Skin epidermis (tissue), 12 donors: ENCODE data around the gene SEC11C.
A peak's percentile ranks its signal among the peaks of the same experiment; 100 is the strongest.

ENCODE experiments used
- H3K27ac ChIP-seq, 21 experiments: fragments of 200-600 bp; sonication (generic) in 11 of 21; one replicate each; pipeline ENCODE4 v1.5.0; 2020; ENCODE audit warnings: mild to moderate bottlenecking in 3 of 21, inconsistent platforms in 2 of 21, moderate library complexity in 2 of 21
- H3K4me3 ChIP-seq, 7 experiments: fragments of 200-600 bp; sonication (generic) in 2 of 7; one replicate each; pipeline ENCODE4 v1.5.0; 2020; ENCODE audit warnings: inconsistent platforms in 2 of 7, mild to moderate bottlenecking in 2 of 7, moderate library complexity in 1 of 7

Gene SEC11C

GRCh38 chr18:59139615-59140301 lies at the start of gene SEC11C:
SEC11C (plus strand) TSS chr18:59139884; CDS start chr18:59139949, 65 bp downstream.
- peak within 1 kb of the TSS; percentile 15 to 98 (median 88) for H3K27ac ChIP-seq
- H3K4me3 ChIP-seq, result peak within 1 kb of the TSS; percentile 54 to 94 (median 88)

DNA sequence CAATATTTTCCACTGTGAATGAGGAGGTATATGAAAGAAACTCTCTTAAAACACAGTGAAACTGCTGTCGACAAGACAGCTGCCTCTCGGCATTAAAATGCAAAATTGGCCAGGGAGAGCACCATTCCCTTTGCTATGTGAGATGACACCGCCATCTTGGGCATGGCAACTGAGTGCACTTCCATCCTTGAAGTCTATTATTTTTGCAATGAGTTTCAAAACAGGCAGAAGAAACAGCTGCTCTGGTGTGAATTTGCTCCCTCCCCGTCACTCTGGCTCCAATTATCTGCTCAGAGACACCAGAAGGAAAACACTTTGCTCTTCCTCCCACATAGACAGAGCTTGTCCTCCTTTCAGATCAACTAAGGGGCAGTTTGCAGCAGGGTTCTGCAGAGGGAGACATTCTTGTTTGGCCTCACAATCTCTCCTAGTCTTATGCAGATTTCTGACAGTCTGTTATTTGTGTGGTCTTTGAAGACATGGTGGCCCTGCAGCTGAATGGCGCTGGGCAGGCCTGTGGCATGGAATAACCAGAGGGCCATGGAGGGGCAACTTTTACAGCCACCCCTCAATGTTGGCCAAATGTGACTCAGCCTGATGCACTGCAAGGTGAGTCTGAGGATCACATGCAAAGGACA lies 48.6 kb upstream of the SEC11C start:
- no peak overlapping the region for H3K4me3 ChIP-seq
- H3K27ac ChIP-seq, result no peak overlapping the region

DNA sequence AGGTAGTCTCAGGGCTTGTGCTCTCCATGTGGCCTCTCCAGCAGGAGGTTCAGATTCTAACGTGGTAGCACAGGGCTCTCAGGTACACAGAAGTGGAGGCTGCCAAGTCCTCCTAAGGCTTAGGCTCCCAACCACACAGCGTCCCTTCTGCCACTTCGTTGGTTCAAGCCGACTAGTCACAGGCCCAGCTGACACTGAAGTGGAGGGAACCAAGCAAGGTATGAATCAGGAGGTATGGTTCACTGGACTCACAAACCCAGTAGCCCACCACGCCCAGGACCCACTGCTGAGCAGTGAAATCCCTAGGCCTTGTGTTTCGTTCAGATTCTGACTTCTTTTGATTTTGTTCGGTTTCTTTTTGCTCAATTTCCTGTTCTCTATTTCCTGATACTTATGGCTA lies 46.0 kb upstream of the SEC11C start:
- Histone ChIP-seq H3K4me3 (no peak overlapping the region), H3K27ac (no peak overlapping the region)

DNA sequence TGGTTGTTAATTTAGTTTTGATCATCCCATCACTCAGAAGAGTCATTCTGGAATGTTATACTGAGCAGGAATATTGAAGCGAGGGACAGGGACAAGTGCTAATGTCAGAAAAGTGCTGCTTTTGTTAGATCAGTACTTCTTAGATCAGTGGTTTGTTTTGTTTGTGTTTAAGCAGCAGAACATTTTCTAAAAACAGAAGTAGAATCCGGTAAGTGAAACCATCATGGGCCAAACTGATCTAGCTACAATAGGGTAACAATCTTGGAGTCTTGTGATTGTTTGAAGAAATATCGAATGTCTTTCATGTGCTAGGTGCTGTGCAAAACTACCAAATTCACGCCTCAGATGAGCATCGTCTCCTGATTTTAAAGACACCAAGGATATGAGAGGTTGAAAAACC lies 45.1 kb upstream of the SEC11C start:
- no peak overlapping the region for H3K4me3 ChIP-seq
- no peak overlapping the region for H3K27ac ChIP-seq

DNA sequence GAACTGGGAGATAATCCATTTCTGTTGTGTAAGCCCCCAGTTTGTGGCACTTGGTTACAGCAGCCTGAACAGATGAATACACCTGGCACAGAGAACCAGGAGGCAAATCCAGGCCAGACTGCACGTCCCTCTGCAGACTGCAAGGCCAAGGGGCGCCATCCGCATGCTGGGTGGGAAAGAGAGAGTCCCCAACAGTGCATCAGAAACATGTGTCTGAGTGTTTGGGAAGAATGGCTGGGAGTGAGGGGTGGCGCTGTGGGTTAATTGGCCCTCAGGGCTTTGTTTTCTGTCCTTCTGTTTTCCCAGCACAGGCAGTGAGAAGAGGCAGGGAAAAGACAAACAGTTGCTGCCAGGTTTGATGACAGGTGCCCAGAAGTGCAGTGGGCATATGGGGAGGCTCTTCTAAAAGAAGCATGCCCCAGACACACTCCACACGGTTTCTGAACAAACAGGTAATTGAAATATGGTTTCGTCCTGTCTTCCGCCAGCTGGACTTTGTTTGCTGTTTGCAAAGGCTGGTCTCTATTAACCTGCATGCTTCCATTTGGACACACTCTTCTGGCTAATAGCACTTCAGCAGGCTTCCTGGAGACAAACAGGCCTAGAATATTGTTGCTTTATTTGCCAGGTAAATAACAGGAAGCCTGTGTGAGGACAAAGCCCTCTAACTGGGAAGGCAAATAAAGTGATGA lies 43.4 kb upstream of the SEC11C start:
- no peak overlapping the region for H3K27ac ChIP-seq
- no peak overlapping the region for H3K4me3 ChIP-seq

- Histone ChIP-seq H3K4me3 (no peak overlapping the region), H3K27ac (no peak overlapping the region)
Measured at GRCh38 chr18:59101830-59102414, 37.8 kb upstream of the SEC11C start.

GRCh38 chr18:59109375-59109774 lies 30.3 kb upstream of the SEC11C start:
- Histone ChIP-seq H3K4me3 (no peak overlapping the region), H3K27ac (no peak overlapping the region)

DNA sequence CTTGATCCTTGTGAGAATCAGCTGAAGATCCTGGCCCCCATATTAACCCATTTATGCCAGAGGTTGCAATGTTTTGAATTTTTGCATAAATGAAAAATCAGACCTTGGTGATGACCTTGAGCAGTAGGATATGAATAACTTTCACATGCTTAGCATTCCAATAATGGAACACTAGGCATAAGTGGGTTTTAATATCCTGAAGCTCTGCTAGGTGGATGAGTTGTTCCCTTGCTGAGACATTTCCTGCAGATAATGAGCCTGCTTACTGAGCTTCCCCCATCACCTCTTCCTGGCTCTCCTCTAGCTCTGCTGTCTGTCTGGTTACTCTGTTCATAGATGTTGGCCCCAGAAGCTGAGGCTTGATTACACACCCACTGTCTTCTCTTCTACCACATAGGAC lies 25.5 kb upstream of the SEC11C start:
- no peak overlapping the region for H3K27ac ChIP-seq
- H3K4me3 ChIP-seq, result no peak overlapping the region

- peak overlapping the region in 1 of 21 experiments; percentile 0 for H3K27ac ChIP-seq
- H3K4me3 ChIP-seq, result no peak overlapping the region
Measured at GRCh38 chr18:59123588-59124369, 15.9 kb upstream of the SEC11C start.

DNA sequence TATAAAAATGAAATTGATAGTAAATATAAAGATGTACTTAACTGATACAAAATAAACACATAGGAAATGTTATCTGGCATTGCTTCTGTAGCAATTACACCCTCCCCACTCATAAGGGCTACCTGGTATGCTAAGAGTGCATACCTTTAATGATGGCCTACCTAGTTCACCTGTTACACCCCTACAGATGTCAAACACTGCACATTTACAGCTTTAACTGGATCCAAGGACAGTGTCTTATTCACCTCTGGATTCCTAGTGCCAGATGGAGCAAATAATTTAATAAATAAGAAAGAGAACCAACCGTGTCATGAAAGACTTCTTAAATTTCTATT lies 15.3 kb upstream of the SEC11C start:
- H3K4me3 ChIP-seq, result no peak overlapping the region
- peak overlapping the region in 1 of 21 experiments; percentile 0 for H3K27ac ChIP-seq

DNA sequence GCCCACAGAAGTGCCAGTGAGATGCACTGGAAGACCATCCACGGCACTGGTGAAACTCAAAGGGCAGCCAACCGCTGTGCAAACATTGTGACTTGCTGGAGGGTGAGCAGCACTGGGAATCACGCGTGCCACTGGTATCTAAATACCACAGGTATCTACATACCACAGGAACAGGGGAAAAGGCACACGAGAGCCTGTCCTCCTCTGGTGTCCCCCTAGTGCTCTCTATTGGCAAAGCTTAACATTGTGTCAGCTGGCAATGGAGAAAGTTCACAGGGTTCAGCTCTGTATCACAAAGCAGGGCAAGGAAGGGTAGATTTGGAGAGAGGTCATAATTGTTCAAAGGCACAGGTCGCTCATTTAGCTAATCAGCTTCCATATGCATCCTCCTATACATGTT lies 12.6 kb upstream of the SEC11C start:
- Histone ChIP-seq H3K27ac (no peak overlapping the region), H3K4me3 (no peak overlapping the region)

DNA sequence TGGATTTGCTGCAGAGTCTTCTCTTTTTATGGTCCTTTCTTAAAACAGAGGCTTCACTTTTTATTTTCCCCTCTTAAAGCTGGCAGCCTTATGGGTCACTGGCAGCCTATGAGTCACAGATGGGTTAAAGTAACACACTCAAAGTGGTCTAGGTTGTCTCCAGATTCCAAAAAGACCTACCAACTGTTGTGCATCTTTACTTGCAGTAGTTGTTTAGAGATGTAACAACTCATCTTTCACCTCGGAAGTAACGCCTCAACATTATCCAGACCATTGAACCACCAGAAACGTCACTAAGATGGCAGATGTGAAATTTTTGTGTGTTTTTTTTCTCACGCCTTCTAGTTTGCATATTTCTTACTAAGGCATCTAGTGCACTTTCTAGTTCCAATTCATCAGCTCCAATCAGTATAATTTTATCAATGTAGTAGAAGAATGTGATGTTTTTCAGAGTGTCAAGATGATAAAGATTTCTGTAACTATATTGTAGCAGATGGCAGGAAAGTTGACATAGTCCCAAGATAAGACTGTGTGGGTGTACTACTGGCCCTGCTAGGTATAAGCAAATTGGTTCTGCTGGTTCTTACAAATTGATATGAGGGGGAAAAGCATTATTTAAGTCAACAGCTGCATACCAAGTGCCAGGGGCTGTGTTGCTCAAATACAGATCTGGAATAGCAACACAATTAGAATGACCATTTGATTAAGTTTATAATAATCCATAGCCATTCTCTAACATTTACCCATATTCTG lies 9.6 kb upstream of the SEC11C start:
- no peak overlapping the region for H3K4me3 ChIP-seq
- H3K27ac ChIP-seq, result no peak overlapping the region

GRCh38 chr18:59132810-59133465 lies 6.7 kb upstream of the SEC11C start:
- H3K4me3 ChIP-seq, result no peak overlapping the region
- H3K27ac ChIP-seq, result no peak overlapping the region

DNA sequence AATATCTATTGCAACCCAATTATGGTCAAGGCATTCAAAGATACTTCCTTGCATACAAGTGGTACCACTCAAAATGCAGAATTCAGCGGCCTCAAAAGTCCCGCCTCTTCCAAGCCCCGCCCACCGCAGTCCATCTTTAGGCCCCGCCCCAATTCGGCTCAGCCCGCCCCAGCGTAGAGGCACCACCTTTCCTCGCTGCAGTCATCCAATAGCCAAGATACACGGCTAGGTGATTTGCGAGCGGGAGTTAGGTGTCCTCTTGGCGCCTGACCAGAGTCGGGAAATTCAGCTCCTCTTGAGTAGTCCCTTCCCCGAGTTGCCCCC lies 431 bp upstream of the SEC11C start:
- H3K27ac ChIP-seq, result peak overlapping the region in 20 of 21 experiments; percentile 72 to 98 (median 88)
- H3K4me3 ChIP-seq, result peak overlapping the region; percentile 54 to 94 (median 88)

GRCh38 chr18:59140302-59140885 lies 710 bp downstream of the SEC11C start:
- H3K27ac ChIP-seq, result peak overlapping the region in 20 of 21 experiments; percentile 15 to 98 (median 88)
- peak overlapping the region; percentile 54 to 94 (median 88) for H3K4me3 ChIP-seq

GRCh38 chr18:59141294-59142068 lies 1.8 kb downstream of the SEC11C start:
- H3K4me3 ChIP-seq, result no peak overlapping the region
- H3K27ac ChIP-seq, result peak overlapping the region in 3 of 21 experiments; percentile 10 to 40 (median 17)

DNA sequence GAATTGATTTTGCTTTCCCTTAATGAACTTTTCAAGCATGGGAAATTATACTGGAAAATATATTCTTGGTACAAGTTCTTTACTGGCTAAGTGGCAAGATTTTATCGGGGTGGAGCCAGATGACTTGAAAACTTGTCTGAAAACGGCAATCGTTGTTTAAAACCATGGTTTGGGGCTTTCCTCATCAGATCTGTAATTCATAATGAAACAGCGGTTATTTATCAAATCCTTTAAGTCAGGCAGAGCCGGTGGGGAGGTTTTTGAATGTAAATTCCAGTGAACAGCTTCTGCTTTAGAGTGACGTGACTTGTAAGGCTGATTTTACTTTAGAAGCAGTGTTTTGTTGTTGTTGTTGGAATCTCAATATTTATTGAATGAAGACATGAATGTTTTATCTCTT lies 2.6 kb downstream of the SEC11C start:
- Histone ChIP-seq H3K27ac (no peak overlapping the region), H3K4me3 (no peak overlapping the region)
